Hepatocyte (in vitro differentiated cells): Measurements from ENCODE around the gene GRK4. TPM values are rescaled to one million over a fixed set of nuclear protein-coding genes. Genes with fewer than 3 reads are reported as not detected.
"Not testable (repeated sequence)": the region's sequence is repeated elsewhere in the genome, so short reads cannot be mapped to it uniquely, and the experiment has no call there.

Source experiments
- DNase-seq: peaks from one replicate; pipeline ENCODE4 v3.0.0-alpha.2; 2016; ENCODE audit warnings: low spot score
- H2AFZ ChIP-seq: fragments of 200-600 bp; sonication (generic); 2 replicates; pipeline ENCODE4 v1.6.0; 2016; ENCODE audit warnings: antibody characterized with exemption, mild to moderate bottlenecking
- H3K27ac ChIP-seq: fragments of 200-600 bp; sonication (generic); 2 replicates; pipeline ENCODE4 v1.5.1; 2016; ENCODE audit warnings: mild to moderate bottlenecking
- H3K27me3 ChIP-seq: fragments of 200-600 bp; sonication (generic); 2 replicates; pipeline ENCODE4 v1.6.1; 2016
- H3K36me3 ChIP-seq: fragments of 200-600 bp; sonication (generic); replicated peaks from 2 replicates; pipeline ENCODE4 v1.5.1; 2016; ENCODE audit warnings: low read depth; ENCODE audit not compliant: insufficient read depth
- H3K4me1 ChIP-seq: fragments of 200-600 bp; sonication (generic); 2 replicates; pipeline ENCODE4 v1.5.1; 2016; ENCODE audit warnings: mild to moderate bottlenecking, moderate library complexity; ENCODE audit not compliant: insufficient read depth
- H3K4me2 ChIP-seq: fragments of 200-600 bp; sonication (generic); 2 replicates; pipeline ENCODE4 v1.6.0; 2016
- H3K4me3 ChIP-seq: fragments of 200-600 bp; sonication (generic); 2 replicates; pipeline ENCODE4 v1.5.1; 2016; ENCODE audit warnings: mild to moderate bottlenecking
- H3K79me2 ChIP-seq: fragments of 200-600 bp; sonication (generic); 2 replicates; pipeline ENCODE4 v1.6.0; 2017; ENCODE audit warnings: mild to moderate bottlenecking
- H3K9me2 ChIP-seq: fragments of 200-600 bp; sonication (generic); replicated peaks from 2 replicates; pipeline ENCODE4 v1.6.0; 2017; ENCODE audit warnings: mild to moderate bottlenecking; ENCODE audit not compliant: insufficient read depth
- H3K9me3 ChIP-seq: fragments of 200-600 bp; sonication (generic); 2 replicates; pipeline ENCODE4 v1.5.1; 2016; ENCODE audit warnings: low read depth, mild to moderate bottlenecking
- H4K20me1 ChIP-seq: fragments of 200-600 bp; sonication (generic); 2 replicates; pipeline ENCODE4 v1.6.0; 2016; ENCODE audit warnings: mild to moderate bottlenecking; ENCODE audit not compliant: insufficient read depth, poor library complexity, severe bottlenecking
- CTCF ChIP-seq: fragments of 200-600 bp; sonication (generic); IDR thresholded peaks from 2 replicates; pipeline ENCODE4 v1.5.1; 2016; ENCODE audit warnings: antibody characterized with exemption, mild to moderate bottlenecking; ENCODE audit not compliant: poor library complexity
- EZH2 ChIP-seq: fragments of 200-600 bp; sonication (generic); IDR thresholded peaks from 2 replicates; pipeline ENCODE4 v1.6.1; 2016; ENCODE audit warnings: antibody characterized with exemption, mild to moderate bottlenecking, borderline replicate concordance
- EZH2phosphoT487 ChIP-seq: fragments of 200-600 bp; sonication (generic); IDR thresholded peaks from one replicate; pipeline ENCODE4 v1.6.1; 2018; ENCODE audit warnings: antibody characterized with exemption, mild to moderate bottlenecking, low read depth, moderate library complexity; ENCODE audit not compliant: unreplicated experiment, severe bottlenecking
- WGBS: methylation state at CpG from one replicate; pipeline ENCODE4 v1.1.6; 2016; ENCODE audit warnings: low lambda C conversion rate; ENCODE audit errors: missing lambda C conversion rate; 5-methylcytosine and 5-hydroxymethylcytosine counted together
- polyA plus RNA-seq: library from polyadenylated mRNA; unstranded; fragments of >200 nt; fragmentation: Nextera tagmentation; extraction: Ambion mirVana; gene quantifications from 2 replicates; pipeline ENCODE4 v1.2.1, GENCODE V29; 2016
- total RNA-seq: library from RNA; depleted of rRNA; stranded (reverse); fragments of >200 nt; gene quantifications from 2 replicates; pipeline ENCODE4 v1.2.3, GENCODE V29; 2014

The GRK4 gene
- total RNA-seq = 4.9 and 5.4 TPM in 2 replicates
- polyA plus RNA-seq = 5.5 and 6.1 TPM in 2 replicates

DNA sequence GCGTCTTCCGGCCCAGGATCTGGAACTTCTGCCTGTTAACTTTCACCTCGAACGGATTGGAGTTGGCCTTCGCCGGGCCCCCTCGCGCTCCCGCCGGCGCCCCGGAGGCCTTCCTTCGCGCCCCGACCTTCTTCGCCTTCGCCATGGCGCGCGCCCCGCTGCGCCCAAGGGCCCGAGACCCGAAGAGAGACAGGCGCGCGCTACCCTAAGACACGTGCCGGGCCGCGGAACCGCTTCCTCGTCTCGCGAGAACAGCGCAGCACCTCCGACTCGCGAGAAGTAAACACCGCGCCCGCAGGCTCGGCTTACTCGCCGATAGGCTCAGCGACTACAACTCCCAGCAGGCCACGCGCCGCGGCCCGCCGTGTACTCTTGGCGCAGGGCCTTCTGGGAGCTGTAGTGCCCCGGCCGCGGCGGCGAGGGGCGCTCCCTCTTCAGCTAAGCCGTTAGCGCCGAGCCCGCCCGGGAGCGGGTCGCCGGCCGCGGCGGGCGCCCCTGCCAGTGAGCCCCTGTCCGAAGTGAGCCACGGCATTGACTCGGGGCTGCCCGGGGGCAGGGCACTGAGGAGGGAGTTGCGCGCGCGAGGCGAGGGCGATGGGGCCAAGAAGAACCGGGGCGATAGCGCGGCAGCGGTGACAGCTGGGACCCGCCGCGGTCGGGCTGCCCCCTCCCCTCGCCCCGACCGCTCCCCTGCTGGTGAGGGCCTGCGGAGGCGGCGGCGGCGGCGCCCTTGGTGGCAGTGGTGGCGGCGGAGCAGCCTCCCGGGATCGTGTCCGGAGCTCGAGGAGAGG, at the start of gene GRK4, which contains the start of gene NOP14:
GRK4 (plus strand) TSS at position 397 of the 791 bp plus-strand sequence. CDS start 500 bp downstream, outside the sequence.
NOP14 (minus strand) TSS at position 232 of the 791 bp plus-strand sequence; CDS start at position 145, 87 bp downstream.
- peak; percentile 33 for TF ChIP-seq CTCF
- TF ChIP-seq EZH2phosphoT487 = no peak
- TF ChIP-seq EZH2 = no peak
- H3K27me3 ChIP-seq = no peaks in the 10 kb centered on the region
- H3K4me3 ChIP-seq = peak within 1 kb of the TSS; percentile 77
- no peaks in the 10 kb centered on the region for H3K9me2 ChIP-seq
- 1% methylated on average over 75 of the region's 105 CpGs for WGBS
- H4K20me1 ChIP-seq = peaks cover 8% of the 10 kb centered on the region
- H3K4me2 ChIP-seq = peak within 1 kb of the TSS; percentile 97
- peaks cover 49% of the 10 kb centered on the region for H3K79me2 ChIP-seq
- peak within 1 kb of the TSS; percentile 83 for H2AFZ ChIP-seq
- peak within 1 kb of the TSS; percentile 91 for H3K27ac ChIP-seq
- H3K36me3 ChIP-seq = no peaks in the 10 kb centered on the region
- H3K4me1 ChIP-seq = peaks cover 16% of the 10 kb centered on the region
- H3K9me3 ChIP-seq = no peaks in the 10 kb centered on the region
- DNase-seq = peak; percentile 99

DNA sequence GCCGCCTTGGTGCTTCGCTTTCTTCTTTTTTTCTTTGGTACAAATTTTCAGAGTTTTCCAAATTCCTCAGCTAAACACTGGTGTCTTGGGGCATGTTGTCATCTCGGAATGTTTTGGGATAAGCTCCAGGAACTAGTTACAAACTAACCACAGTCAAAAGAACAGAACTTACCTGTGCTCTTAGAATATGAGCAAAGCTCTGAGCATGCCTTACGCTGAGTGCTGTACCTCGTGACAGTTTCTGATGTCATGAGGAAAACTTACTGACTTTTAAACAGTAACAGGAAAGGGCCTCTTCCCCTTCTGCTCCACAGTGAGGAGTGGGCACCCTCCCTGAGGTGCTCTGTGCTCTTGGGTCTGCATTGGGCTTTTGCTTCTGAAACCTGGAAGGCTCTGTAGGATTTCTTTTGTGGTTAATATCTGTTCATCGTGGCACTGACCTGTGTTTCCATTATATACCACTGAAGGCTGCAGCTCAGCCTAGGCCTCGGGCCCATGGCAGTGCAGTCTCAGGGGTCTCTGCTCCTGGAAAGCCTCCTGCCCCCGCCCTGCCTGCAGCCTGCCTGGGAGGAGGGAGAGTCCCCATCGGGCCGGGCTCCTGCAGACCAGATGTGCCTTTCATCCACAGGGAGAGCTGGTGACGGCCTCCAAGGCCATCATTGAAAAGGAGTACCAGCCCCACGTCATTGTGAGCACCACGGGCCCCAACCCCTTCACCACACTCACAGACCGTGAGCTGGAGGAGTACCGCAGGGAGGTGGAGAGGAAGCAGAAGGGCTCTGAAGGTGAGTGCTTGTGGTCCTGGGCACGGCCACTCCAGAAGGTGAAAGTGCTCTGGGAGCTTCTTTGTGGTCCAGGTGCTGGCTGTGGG, 48.9 kb upstream of the GRK4 start:
- Histone ChIP-seq H3K9me2 (no peaks in the 10 kb centered on the region), H3K4me2 (no peak overlapping the region), H3K4me3 (no peak overlapping the region), H3K9me3 (no peaks in the 10 kb centered on the region), H3K27me3 (no peaks in the 10 kb centered on the region), H4K20me1 (no peaks in the 10 kb centered on the region), H3K27ac (no peak overlapping the region), H3K4me1 (no peaks in the 10 kb centered on the region), H3K79me2 (peaks cover 43% of the 10 kb centered on the region), H3K36me3 (peaks cover 6% of the 10 kb centered on the region), H2AFZ (no peak overlapping the region)
- DNase-seq = no peak
- WGBS = 93% methylated on average over 13 of the region's 16 CpGs
- TF ChIP-seq EZH2 (no peak), EZH2phosphoT487 (no peak), CTCF (no peak)

DNA sequence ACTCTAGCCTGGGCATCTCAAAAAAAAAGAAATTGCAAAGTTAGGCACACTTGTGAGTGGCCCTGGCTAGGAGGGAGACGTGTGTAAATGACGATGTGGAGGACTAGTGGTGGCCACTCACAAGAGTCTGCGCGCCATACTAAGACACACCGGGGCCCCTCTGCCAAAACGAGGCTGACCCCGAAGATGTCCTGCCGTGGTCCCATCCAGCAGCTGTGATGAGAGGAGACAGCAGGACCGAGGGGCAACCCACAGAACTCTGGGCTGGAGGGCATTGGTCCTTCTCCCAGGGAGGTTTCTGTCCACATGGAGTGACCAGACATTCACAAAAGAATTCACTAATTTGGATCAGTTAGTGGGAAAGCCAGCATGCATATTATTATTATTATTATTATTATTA, 47.6 kb upstream of the GRK4 start:
- Histone ChIP-seq H2AFZ (no peak overlapping the region), H3K9me2 (no peaks in the 10 kb centered on the region), H4K20me1 (no peaks in the 10 kb centered on the region), H3K9me3 (no peaks in the 10 kb centered on the region), H3K79me2 (peaks cover 50% of the 10 kb centered on the region), H3K27me3 (no peaks in the 10 kb centered on the region), H3K4me3 (no peak overlapping the region), H3K36me3 (peaks cover 6% of the 10 kb centered on the region), H3K27ac (no peak overlapping the region), H3K4me1 (no peaks in the 10 kb centered on the region), H3K4me2 (no peak overlapping the region)
- WGBS = 99% methylated on average over 9 of the region's 9 CpGs
- DNase-seq = no peak
- TF ChIP-seq EZH2phosphoT487 (no peak), EZH2 (no peak), CTCF (no peak)

DNA sequence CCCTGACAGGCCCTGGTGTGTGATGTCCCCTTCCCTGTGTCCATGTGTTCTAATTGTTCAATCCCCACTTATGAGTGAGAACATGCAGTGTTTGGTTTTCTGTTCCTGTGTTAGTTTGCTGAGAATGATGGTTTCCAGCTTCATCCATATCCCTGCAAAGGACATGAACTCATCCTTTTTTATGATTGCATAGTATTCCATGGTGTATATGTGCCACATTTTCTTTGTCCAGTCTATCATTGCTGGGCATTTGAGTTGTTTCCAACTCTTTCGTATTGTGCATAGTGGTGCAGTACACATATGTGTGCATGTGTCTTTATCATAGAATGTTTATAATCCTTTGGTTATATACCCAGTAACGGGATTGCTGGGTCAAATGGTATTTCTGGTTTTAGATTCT, 46.7 kb upstream of the GRK4 start:
- H3K4me3 ChIP-seq, DNase-seq, H3K27me3 ChIP-seq, H2AFZ ChIP-seq, H3K9me2 ChIP-seq, H3K9me3 ChIP-seq, H3K4me2 ChIP-seq, H3K36me3 ChIP-seq, H4K20me1 ChIP-seq, H3K4me1 ChIP-seq, H3K27ac ChIP-seq: not testable (repeated sequence)
- H3K79me2 ChIP-seq = peaks cover 55% of the 10 kb centered on the region
- WGBS = 97% methylated on average over 2 of the region's 2 CpGs

DNA sequence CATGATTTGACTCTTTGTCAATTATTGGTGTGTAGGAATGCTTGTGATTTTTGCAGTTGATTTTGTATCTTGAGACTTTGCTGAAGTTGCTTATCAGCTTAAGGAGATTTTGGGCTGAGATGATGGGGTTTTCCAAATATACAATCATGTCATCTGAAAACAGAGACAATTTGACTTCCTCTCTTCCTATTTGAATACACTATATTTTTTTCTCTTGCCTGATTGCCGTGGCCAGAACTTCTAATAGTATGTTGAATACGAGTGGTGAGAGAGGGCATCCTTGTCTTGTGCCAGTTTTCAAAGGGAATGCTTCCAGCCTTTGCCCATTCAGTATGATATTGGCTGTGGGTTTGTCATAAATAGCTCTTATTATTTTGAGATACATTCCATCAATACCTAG, 45.1 kb upstream of the GRK4 start:
- not testable (repeated sequence) for H3K9me3 ChIP-seq, H3K27ac ChIP-seq, H4K20me1 ChIP-seq, H2AFZ ChIP-seq, H3K36me3 ChIP-seq, H3K9me2 ChIP-seq, H3K4me2 ChIP-seq, DNase-seq, H3K27me3 ChIP-seq, H3K4me3 ChIP-seq
- peaks cover 59% of the 10 kb centered on the region for H3K79me2 ChIP-seq
- WGBS = 98% methylated on average over 2 of the region's 2 CpGs
- peaks cover 12% of the 10 kb centered on the region for H3K4me1 ChIP-seq

GRCh38 chr4:2918714-2919113, 44.7 kb upstream of the GRK4 start:
- DNase-seq, H3K36me3 ChIP-seq, H3K27ac ChIP-seq, H3K9me2 ChIP-seq, H3K4me3 ChIP-seq, H4K20me1 ChIP-seq, H3K4me2 ChIP-seq, H2AFZ ChIP-seq, H3K9me3 ChIP-seq, H3K27me3 ChIP-seq: not testable (repeated sequence)
- 96% methylated on average over 8 of the region's 8 CpGs for WGBS
- Histone ChIP-seq H3K4me1 (peaks cover 12% of the 10 kb centered on the region), H3K79me2 (peaks cover 63% of the 10 kb centered on the region)
